Tibial nerve (tissue), 4 donors: ENCODE results near the gene TAF5L. TPM values are rescaled to one million over a fixed set of nuclear protein-coding genes. Genes with fewer than 3 reads are reported as not detected.
A peak's percentile ranks its signal among the peaks of the same experiment; 100 is the strongest.

Source experiments
- DNase-seq, 2 donors: peaks; one replicate each; pipeline ENCODE4 v3.0.0-alpha.2; 2019; ENCODE audit warnings: low spot score in 2 of 2
- H3K27ac ChIP-seq, 4 donors: fragments of 200-600 bp; sonication (generic) in 3 of 4; one replicate each; pipeline ENCODE4 v1.5.1; 2017 to 2019; ENCODE audit warnings: mild to moderate bottlenecking in 1 of 4
- H3K27me3 ChIP-seq, 2 donors: fragments of 200-600 bp; sonication (generic) in 1 of 2; one replicate each; pipeline versions ENCODE4 v1.5.1 to v1.6.0; 2017 to 2019
- H3K36me3 ChIP-seq, 3 donors: fragments of 200-600 bp; sonication (generic); one replicate each; pipeline ENCODE4 v1.5.1; 2018 to 2019
- H3K4me1 ChIP-seq, 4 donors: fragments of 200-600 bp; sonication (generic) in 3 of 4; one replicate each; pipeline ENCODE4 v1.5.1; 2017 to 2019
- H3K4me3 ChIP-seq, 4 donors: fragments of 200-600 bp; sonication (generic) in 3 of 4; one replicate each; pipeline ENCODE4 v1.5.1; 2017 to 2019; ENCODE audit warnings: mild to moderate bottlenecking in 1 of 4, moderate library complexity in 1 of 4
- H3K9me3 ChIP-seq, 4 donors: fragments of 200-600 bp; sonication (generic) in 3 of 4; one replicate each; pipeline ENCODE4 v1.5.1; 2017 to 2019
- CTCF ChIP-seq, 5 experiments: fragments of 200-600 bp in 3 of 5; fragments of 450-650 bp in 2 of 5; sonication (generic) in 3 of 5; IDR thresholded peaks; one replicate each; pipeline ENCODE4 v1.5.1; 2016 to 2019; ENCODE audit warnings: antibody characterized with exemption in 5 of 5, mild to moderate bottlenecking in 3 of 5, moderate library complexity in 2 of 5
- EP300 ChIP-seq, 2 donors: sonication (generic); formaldehyde crosslinking; IDR thresholded peaks; one replicate each; pipeline ENCODE4 v1.6.1; 2017; ENCODE audit warnings: antibody characterized with exemption in 2 of 2, mild to moderate bottlenecking in 1 of 2
- POLR2A ChIP-seq, 2 donors: fragments of 450-650 bp; IDR thresholded peaks; one replicate each; pipeline ENCODE4 v1.6.1; 2017; ENCODE audit warnings: antibody characterized with exemption in 2 of 2, mild to moderate bottlenecking in 2 of 2, moderate library complexity in 2 of 2
- WGBS, 2 donors: methylation state at CpG; one replicate each; pipeline ENCODE4 v1.1.5; 2018; 5-methylcytosine and 5-hydroxymethylcytosine counted together
- total RNA-seq, 4 donors: library from RNA; depleted of rRNA; stranded (reverse); fragments of >200 nt; gene quantifications; one replicate each; pipeline ENCODE4 v1.1.0, GENCODE V29; 2016

TAF5L gene
- total RNA-seq, 4 donors from 2014 or later: 7.1 to 18.6 (median 8.6) TPM

- no peak for TF ChIP-seq CTCF (IDR thresholded peaks at IDR 0.05)
- no peak for TF ChIP-seq EP300 (IDR thresholded peaks at IDR 0.05)
- TF ChIP-seq POLR2A (IDR thresholded peaks at IDR 0.05): no peak
These were observed 24.1 kb upstream of the TAF5L start for GRCh38 chr1:229650045-229650444.

GRCh38 chr1:229648406-229648805, 22.5 kb upstream of the TAF5L start:
- DNase-seq: no peak
- peaks cover 0 to 5% (median 0%) of the 10 kb centered on the region in 4 donors for H3K4me1 ChIP-seq
- 96 to 98% methylated on average over 4 of the region's 4 CpGs for WGBS, 2 donors
- H3K27me3 ChIP-seq: no peaks in the 10 kb centered on the region
- H3K9me3 ChIP-seq: no peaks in the 10 kb centered on the region
- peaks cover 0 to 98% (median 0%) of the 10 kb centered on the region in 3 donors for H3K36me3 ChIP-seq
- H3K4me3 ChIP-seq: no peak overlapping the region
- no peak for TF ChIP-seq EP300 (IDR thresholded peaks at IDR 0.05)
- no peak for TF ChIP-seq POLR2A (IDR thresholded peaks at IDR 0.05)
- TF ChIP-seq CTCF (IDR thresholded peaks at IDR 0.05): no peak
- no peak overlapping the region for H3K27ac ChIP-seq

More at GRCh38 chr1:229650045-229650444, 24.1 kb upstream of the TAF5L start:
- Histone ChIP-seq H3K27ac (no peak overlapping the region), H3K9me3 (no peaks in the 10 kb centered on the region), H3K4me1 (peaks cover 0 to 5% (median 0%) of the 10 kb centered on the region in 4 donors), H3K36me3 (peaks cover 0 to 96% (median 2%) of the 10 kb centered on the region in 3 donors), H3K4me3 (no peak overlapping the region), H3K27me3 (no peaks in the 10 kb centered on the region)
- WGBS, 2 donors: 84 to 86% methylated on average over 4 of the region's 4 CpGs
- DNase-seq: no peak

GRCh38 chr1:229645324-229645993, 19.5 kb upstream of the TAF5L start:
- DNase-seq: no peak
- Histone ChIP-seq H3K9me3 (no peaks in the 10 kb centered on the region), H3K36me3 (peaks cover 0 to 88% (median 0%) of the 10 kb centered on the region in 3 donors), H3K27ac (peak overlapping the region in 1 of 4 donors; percentile 20), H3K4me3 (no peak overlapping the region), H3K4me1 (peaks cover 0 to 5% (median 0%) of the 10 kb centered on the region in 4 donors), H3K27me3 (no peaks in the 10 kb centered on the region)
- WGBS, 2 donors: 54 to 63% methylated on average over 15 of the region's 15 CpGs
- no peak for TF ChIP-seq POLR2A (IDR thresholded peaks at IDR 0.05)
- no peak for TF ChIP-seq CTCF (IDR thresholded peaks at IDR 0.05)
- no peak for TF ChIP-seq EP300 (IDR thresholded peaks at IDR 0.05)

- H3K27ac ChIP-seq: no peak overlapping the region
- peaks cover 0 to 81% (median 0%) of the 10 kb centered on the region in 3 donors for H3K36me3 ChIP-seq
- WGBS, 2 donors: 82 to 84% methylated on average over 6 of the region's 6 CpGs
- no peaks in the 10 kb centered on the region for H3K27me3 ChIP-seq
- H3K9me3 ChIP-seq: no peaks in the 10 kb centered on the region
- DNase-seq: no peak
- H3K4me1 ChIP-seq: peaks cover 0 to 5% (median 0%) of the 10 kb centered on the region in 4 donors
- no peak for TF ChIP-seq CTCF (IDR thresholded peaks at IDR 0.05)
- TF ChIP-seq POLR2A (IDR thresholded peaks at IDR 0.05): no peak
- H3K4me3 ChIP-seq: no peak overlapping the region
These were observed 18.2 kb upstream of the TAF5L start for GRCh38 chr1:229643996-229644745.

- Histone ChIP-seq H3K27me3 (no peaks in the 10 kb centered on the region), H3K9me3 (no peaks in the 10 kb centered on the region), H3K36me3 (peaks cover 0 to 80% (median 0%) of the 10 kb centered on the region in 3 donors), H3K27ac (no peak overlapping the region), H3K4me3 (no peak overlapping the region), H3K4me1 (peaks cover 0 to 5% (median 0%) of the 10 kb centered on the region in 4 donors)
- DNase-seq: no peak
- WGBS, 2 donors: 91 to 98% methylated on average over 4 of the region's 4 CpGs
- no peak for TF ChIP-seq EP300 (IDR thresholded peaks at IDR 0.05)
- TF ChIP-seq POLR2A (IDR thresholded peaks at IDR 0.05): no peak
- TF ChIP-seq CTCF (IDR thresholded peaks at IDR 0.05): no peak
These were observed 17.0 kb upstream of the TAF5L start for GRCh38 chr1:229642970-229643369.
